GM18519 (cell line): ENCODE results near the gene CGA.

Experiments used
- ATAC-seq: cut with Tn5 transposase; IDR thresholded peaks from one replicate; pipeline ENCODE4 v1.9.1; 2021; ENCODE audit warnings: mild to moderate bottlenecking, moderate library complexity; ENCODE audit not compliant: unreplicated experiment, low FRiP score

The CGA gene

DNA sequence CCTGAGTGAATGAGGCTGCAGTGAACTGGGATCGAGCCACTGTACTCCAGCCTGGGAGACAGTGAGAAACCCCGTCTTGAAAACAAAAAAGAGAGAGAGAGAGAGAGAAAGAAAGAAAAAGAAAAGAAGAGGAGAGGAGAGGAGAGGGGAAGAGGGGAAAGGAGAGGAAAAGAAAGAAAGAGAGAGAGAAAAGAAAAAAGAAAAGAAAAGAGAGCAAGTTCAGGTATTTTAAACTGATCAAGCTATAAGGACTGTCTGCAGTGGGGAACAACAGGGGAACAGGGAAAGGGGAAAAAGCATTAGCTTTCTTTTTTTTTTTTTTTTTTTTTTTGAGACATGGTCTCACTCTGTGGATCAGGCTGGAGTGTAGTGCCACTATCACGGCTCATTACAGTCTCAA, 2.5 kb downstream of the CGA start:
- ATAC-seq, result no peak

GRCh38 chr6:87089135-87089534, 5.8 kb downstream of the CGA start:
- no peak for ATAC-seq

DNA sequence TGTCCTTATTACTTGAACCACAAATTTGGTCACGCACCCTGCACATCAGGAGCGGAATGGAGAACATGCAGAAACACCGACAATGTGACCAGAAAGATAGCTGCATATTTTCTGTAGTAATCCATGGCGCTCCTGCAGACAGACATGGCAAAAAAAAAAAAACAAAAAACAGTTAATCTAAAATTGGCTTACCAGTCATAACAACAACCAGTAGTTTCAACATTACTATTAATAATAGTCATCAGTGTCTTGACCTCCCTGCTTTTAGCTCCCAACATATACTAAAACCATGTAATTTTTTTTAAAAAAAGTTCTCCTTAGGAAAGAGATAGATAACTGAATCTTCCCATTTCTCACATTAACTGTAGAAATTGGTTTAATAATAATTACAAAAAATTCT, 6.8 kb downstream of the CGA start:
- peak; percentile 79 for ATAC-seq

GRCh38 chr6:87082160-87082721, 12.7 kb downstream of the CGA start:
- ATAC-seq, result no peak

- peak; percentile 55 for ATAC-seq
These were observed 15.8 kb downstream of the CGA start for GRCh38 chr6:87078983-87079616.

DNA sequence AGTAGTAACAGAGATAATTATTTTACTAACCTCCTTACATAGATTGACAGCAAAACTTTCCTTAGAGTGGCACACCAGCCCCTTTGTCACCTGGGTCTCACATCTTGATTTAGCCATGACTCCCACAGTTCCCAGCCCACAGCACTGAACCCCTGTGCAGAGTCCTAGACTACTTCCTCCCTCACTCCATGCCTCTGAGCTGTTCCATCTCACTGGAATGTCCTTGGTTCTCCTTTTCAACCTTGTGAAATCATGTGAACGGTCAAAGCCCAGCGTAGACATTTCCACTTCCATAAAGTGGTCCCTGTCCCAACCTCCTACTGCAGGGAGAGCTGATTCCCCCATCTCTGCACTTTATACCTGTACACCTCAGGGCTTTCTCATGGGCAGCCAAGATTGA, 19.7 kb downstream of the CGA start:
- no peak for ATAC-seq

GRCh38 chr6:87074101-87074621, 20.7 kb downstream of the CGA start:
- no peak for ATAC-seq

DNA sequence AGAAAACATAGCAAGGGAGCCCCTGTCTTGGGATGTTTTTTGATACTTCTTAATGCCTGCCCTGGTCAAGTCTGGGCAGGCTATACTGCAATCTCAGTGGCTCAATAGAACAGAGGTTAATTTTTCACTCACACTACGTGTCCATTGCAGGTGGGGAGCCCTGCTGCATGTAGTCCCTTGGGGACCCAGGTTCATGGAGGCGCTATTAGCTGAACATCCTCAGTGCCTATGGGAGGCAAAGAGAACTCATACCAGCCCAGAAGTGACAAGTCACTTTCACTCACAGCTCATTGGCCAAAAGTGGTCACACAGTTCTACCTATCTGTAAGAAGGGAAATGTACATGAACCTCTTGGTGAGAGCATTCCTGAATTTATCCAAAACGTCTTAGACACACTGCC, 23.2 kb downstream of the CGA start:
- no peak for ATAC-seq

DNA sequence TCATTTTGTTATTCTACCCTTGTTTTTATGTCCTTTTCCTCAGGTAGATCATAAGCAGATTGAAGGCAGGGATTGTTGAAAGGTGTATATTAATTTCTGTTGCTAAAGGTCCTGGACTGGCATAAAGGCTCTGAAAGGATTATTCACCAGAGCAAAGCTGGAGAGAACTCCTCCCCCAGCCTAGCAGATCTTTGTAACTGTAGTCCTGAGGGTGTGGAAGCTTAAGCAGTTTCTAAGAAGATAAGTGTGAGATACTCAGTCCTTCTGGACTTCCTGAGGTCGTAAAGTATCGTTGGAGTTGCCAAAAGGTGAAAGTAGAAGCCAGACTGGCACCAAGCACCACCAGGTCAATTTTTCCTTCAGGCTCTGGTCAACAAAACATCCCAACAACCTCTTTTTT, 24.2 kb downstream of the CGA start:
- no peak for ATAC-seq

DNA sequence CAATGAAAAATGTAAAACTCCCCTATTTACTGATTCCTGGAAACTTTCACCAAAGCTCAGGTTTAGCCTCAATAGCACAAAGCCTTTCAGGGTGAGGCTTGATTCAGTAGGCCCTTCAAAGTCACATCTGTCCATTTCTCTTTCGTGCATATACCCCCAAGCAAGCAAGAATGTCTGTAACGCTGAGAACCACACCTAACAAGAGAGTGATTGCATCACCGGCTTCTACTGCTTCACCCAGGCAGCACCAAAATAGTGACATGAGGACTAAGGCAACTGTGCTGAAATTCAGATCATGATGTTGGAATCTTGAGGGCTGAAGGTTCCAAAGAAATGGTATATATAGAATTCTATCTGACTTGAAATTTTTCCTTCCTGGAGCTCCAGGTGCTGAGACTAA, 26.1 kb downstream of the CGA start:
- ATAC-seq, result no peak

GRCh38 chr6:87066449-87067333, 28.2 kb downstream of the CGA start:
- no peak for ATAC-seq

- ATAC-seq, result no peak
These were observed 29.8 kb downstream of the CGA start for GRCh38 chr6:87065117-87065516.

- no peak for ATAC-seq
These were observed 35.0 kb downstream of the CGA start for GRCh38 chr6:87059943-87060342.

- no peak for ATAC-seq
These were observed 40.6 kb downstream of the CGA start for GRCh38 chr6:87054143-87054833.

GRCh38 chr6:87053312-87053711, 41.6 kb downstream of the CGA start:
- ATAC-seq, result no peak

DNA sequence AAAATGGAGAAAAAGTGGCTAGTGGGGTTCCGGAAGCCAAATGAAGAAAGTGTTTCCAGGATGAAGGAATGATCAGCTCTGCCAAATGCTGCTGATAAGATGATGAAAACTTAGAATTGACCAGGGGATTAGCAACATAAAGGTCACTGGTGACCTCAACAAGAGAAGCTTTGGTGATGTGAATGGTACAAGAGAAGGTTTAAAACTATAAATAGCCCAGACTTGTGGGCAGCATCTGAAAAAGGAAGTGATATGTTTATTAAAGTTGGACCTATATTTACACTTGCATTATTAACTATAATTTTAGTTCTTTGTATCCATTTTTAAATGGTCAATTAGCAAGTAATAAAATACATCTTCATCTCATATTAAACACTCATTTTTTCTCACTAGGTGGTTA, 45.1 kb downstream of the CGA start:
- peak; percentile 40 for ATAC-seq

DNA sequence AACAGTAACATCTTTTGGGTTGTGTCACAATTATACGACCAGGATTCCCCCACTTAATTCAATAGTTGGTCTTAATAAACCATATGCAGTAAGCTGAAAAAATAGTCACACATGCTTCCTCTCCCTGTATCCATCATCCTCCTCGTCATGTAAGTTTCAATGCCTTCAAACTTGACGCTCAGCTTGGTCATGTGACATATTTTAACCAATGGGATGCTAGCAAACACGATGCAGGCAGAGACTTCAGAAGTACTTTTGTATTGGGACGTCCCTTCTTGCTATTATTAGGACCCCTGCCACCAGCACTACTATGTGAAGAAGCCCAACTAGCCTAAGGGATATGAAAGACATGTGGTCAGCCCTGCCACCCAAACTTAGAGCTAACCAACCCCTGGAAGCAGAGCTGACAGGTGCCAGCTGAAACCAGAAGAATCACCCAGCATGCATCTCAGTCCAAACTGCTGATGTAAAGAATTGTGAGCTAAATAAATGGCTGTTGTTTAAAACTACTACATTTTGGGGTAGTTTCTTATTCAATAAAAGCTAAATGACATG, 49.3 kb downstream of the CGA start:
- ATAC-seq, result no peak

DNA sequence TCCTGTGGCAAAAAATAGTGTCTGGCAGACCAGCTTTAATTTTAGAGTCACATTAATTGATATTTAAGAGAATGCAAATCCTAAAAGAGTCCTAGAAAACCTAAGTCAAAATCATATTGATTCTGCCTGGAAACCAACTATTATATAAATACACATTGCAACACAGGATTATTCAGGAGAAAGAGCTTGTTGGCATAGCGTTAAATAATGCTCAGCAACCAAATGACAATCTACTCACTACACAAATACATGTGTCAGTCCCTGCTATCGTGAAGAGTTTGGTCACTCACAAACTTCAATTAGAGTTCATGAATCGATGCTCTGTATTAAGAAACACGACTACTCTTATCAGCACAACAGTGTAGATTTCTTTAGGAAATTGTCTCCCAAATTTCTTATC, 54.2 kb downstream of the CGA start:
- no peak for ATAC-seq
